HG02943 (cell line): Measurements from ENCODE around the gene ELAVL1.
A peak's percentile ranks its signal among the peaks of the same experiment; 100 is the strongest.
"Not testable (repeated sequence)": the region's sequence is repeated elsewhere in the genome, so short reads cannot be mapped to it uniquely, and the experiment has no call there.

ENCODE experiments used
- ATAC-seq: cut with Tn5 transposase; IDR thresholded peaks from one replicate; pipeline ENCODE4 v1.9.1; 2021; ENCODE audit warnings: mild to moderate bottlenecking, low read depth, moderate library complexity; ENCODE audit not compliant: unreplicated experiment

ELAVL1 gene

GRCh38 chr19:7971553-7972520 lies 33.6 kb downstream of the ELAVL1 start:
- ATAC-seq = no peak

- ATAC-seq = no peak
Observed at GRCh38 chr19:7970716-7971448, 34.6 kb downstream of the ELAVL1 start.

- no peak for ATAC-seq
Observed at GRCh38 chr19:7969555-7969939, 35.9 kb downstream of the ELAVL1 start.

- no peak for ATAC-seq
Observed at GRCh38 chr19:7968796-7969554, 36.5 kb downstream of the ELAVL1 start.

- no peak for ATAC-seq
Observed at GRCh38 chr19:7968008-7968795, 37.2 kb downstream of the ELAVL1 start.

GRCh38 chr19:7965921-7966665 lies 39.3 kb downstream of the ELAVL1 start:
- ATAC-seq = no peak

GRCh38 chr19:7965259-7965841 lies 40.1 kb downstream of the ELAVL1 start:
- ATAC-seq = no peak

- no peak for ATAC-seq
Observed at GRCh38 chr19:7963566-7963965, 41.9 kb downstream of the ELAVL1 start.

- ATAC-seq = no peak
Observed at GRCh38 chr19:7962644-7963268, 42.7 kb downstream of the ELAVL1 start.

- no peak for ATAC-seq
Observed at GRCh38 chr19:7961920-7962626, 43.4 kb downstream of the ELAVL1 start.

- not testable (repeated sequence) for ATAC-seq
Observed at GRCh38 chr19:7961082-7961481, 44.4 kb downstream of the ELAVL1 start.

GRCh38 chr19:7959211-7959610 lies 46.2 kb downstream of the ELAVL1 start:
- ATAC-seq = no peak

GRCh38 chr19:7955696-7956095 lies 49.7 kb downstream of the ELAVL1 start:
- ATAC-seq = no peak

GRCh38 chr19:7953576-7953975 lies 51.9 kb downstream of the ELAVL1 start:
- no peak for ATAC-seq

- no peak for ATAC-seq
Observed at GRCh38 chr19:7953060-7953459, 52.4 kb downstream of the ELAVL1 start.

- no peak for ATAC-seq
Observed at GRCh38 chr19:7947939-7948338, 57.5 kb downstream of the ELAVL1 start.

- ATAC-seq = peak; percentile 29
Observed at GRCh38 chr19:7944177-7944761, 61.2 kb downstream of the ELAVL1 start.
